ENCODE data around the gene ALG14. TPM values are rescaled to one million over a fixed set of nuclear protein-coding genes. Genes with fewer than 3 reads are reported as not detected.

Gene ALG14
- total RNA-seq, 2 experiments from 2014 or later = 2.7 to 5.8 TPM

DNA sequence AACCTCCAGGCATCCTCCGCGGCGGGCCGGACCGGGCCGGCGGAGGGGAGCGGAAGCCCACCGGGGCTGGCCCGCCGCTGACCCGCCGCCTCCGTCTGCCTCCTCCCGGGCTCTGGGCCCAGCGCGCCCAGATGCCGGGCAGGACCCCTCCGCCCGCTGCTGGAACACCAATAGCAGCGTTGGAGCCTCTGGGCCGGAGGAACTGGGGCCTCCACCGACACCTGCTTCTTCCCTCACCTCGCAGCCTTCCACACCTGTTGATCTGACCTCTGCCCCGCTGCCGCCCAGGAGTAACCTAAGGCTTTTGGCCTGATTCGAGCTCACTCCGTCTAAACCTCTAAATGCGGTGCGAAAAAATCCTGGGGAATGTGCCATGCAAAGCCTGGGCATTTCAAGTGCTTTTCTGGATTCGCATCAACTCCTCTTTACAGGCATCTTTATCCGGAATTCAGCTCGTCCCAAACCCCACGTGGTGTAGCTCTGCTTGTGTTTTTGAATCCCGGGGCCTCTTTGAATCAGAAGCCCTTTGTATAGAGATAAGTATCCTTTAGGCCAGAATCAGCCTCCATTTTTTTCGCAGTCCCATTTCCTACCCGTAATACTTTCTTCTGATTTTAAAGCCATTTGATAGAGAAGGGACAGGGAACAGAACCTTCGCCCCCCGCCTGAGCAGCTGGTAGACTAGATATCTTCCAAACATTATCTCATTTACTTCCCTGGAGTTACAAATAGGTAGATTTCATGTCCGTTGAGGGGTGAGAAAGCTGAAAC lies 145.2 kb downstream of the ALG14 start:
- no peaks in the 10 kb centered on the region for H3K36me3 Mint-ChIP-seq (ENCODE audit: low read depth)
- ATAC-seq = no peak

DNA sequence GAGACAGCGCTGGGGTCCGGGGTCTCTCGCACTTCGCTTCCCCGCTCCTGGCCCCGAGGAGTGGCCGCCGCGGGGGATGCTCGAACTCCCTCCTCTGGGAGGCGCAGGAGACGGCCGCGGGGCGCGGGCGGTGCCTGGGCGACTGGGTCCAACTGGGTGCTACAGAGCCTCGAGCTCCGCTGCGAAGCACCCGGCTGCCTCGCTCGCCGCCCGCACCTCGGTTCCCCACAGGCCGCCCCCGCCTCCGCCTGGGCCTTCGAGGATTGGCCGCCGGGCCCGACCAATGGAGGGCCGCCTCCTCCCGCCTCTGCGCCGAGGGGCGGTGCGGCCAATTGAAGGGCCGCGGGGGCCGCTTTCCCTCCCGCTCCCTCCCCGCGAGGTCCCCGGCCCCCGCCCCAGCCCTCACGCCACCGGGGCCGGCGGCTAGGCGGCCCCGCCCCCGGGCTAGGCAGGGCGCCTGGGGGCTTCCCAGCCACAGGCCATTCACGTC lies 145.8 kb downstream of the ALG14 start, which contains the start of gene CNN3:
Gene CNN3 (minus strand): TSS at position 196 of the 490 bp plus-strand sequence. CDS start 216 bp downstream, outside the sequence.
- POLR2A ChIA-PET = interaction anchor here (0.6 kb wide), 1 partner anchor 21 kb away, joined by 6 read pairs; no protein-coding TSS in a partner anchor

More for the DNA sequence above, 145.2 kb downstream of the ALG14 start:
- POLR2A ChIA-PET = no interaction called here
- no peak for DNase-seq
- CTCF ChIA-PET = interaction anchor here (1.1 to 1.7 kb wide), 3 partner anchors 73 to 116 kb away, joined by 4 to 6 read pairs (median 5); no protein-coding TSS in a partner anchor
- H3K4me1 Mint-ChIP-seq (ENCODE audit: low read depth) = peaks cover 17% of the 10 kb centered on the region
- H3K4me3 Mint-ChIP-seq = peak overlapping the region; percentile 62
- H3K27ac Mint-ChIP-seq = peak overlapping the region; percentile 65
- H3K9me3 Mint-ChIP-seq (ENCODE audit: insufficient read depth) = no peaks in the 10 kb centered on the region
- peaks cover 35% of the 10 kb centered on the region for H3K27me3 Mint-ChIP-seq (ENCODE audit: low read depth)

DNA sequence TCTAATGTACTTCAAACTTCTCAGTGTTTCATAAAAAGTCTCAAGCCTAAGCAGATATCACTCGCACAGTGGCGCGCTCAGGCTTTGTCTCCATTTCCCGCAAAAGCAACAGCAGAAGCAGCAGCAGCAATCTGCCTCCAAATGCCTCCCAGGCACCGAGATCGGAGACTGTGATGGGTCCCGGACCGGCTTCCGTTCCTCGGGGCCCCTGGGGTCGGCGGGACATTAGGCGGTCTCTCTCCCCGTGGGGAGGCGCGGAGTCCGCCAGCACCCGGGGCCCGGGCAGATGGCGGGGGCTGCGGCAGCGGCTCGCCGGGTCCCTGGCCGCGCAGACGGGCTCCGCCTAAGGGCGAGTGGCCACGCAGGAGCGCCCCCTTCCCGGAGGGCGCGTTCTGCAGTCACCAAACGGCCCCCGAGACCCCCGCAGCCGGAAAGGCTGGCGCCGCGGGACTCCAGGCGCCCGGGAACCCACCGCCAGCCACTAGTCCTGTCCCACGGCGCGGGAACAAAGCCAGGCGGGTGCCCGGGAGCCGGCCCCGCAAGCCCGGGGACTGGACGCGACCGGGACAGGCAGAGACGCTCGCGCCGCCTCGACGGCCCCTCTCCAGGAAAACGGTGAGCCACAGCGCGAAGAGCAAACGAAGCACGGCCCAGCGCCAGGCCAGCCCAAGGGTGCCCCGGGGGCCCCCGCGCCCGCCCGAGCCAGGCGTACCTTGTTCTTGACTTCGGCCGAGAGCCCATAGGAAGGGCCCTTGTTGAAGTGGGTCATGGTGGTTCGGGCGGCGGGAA lies 146.4 kb downstream of the ALG14 start:
- Mint-ChIP-seq H3K4me3 (peak overlapping the region; percentile 84), H3K9me3 (ENCODE audit: insufficient read depth) (no peaks in the 10 kb centered on the region), H3K27me3 (ENCODE audit: low read depth) (peaks cover 35% of the 10 kb centered on the region), H3K36me3 (ENCODE audit: low read depth) (no peaks in the 10 kb centered on the region), H3K4me1 (ENCODE audit: low read depth) (peaks cover 17% of the 10 kb centered on the region), H3K27ac (no peak overlapping the region)
- CTCF ChIA-PET = interaction anchor here (1.9 kb wide), 1 partner anchor 117 kb away, joined by 7 read pairs; no protein-coding TSS in a partner anchor
- POLR2A ChIA-PET = interaction anchor here (0.6 kb wide), 1 partner anchor 21 kb away, joined by 6 read pairs; no protein-coding TSS in a partner anchor
- DNase-seq (peak; percentile 39), ATAC-seq (peak; percentile 57)

More for the DNA sequence above, 145.8 kb downstream of the ALG14 start, which contains the start of gene CNN3:
- ATAC-seq = peak; percentile 92
- Mint-ChIP-seq H3K27me3 (ENCODE audit: low read depth) (peaks cover 35% of the 10 kb centered on the region), H3K9me3 (ENCODE audit: insufficient read depth) (no peaks in the 10 kb centered on the region), H3K27ac (peak within 1 kb of the TSS; percentile 65), H3K4me1 (ENCODE audit: low read depth) (peaks cover 17% of the 10 kb centered on the region), H3K4me3 (peak within 1 kb of the TSS; percentile 84), H3K36me3 (ENCODE audit: low read depth) (no peaks in the 10 kb centered on the region)
- CTCF ChIA-PET = interaction anchor here (1.1 to 1.7 kb wide), 3 partner anchors 73 to 116 kb away, joined by 4 to 6 read pairs (median 5); no protein-coding TSS in a partner anchor
- DNase-seq = peak; percentile 69

DNA sequence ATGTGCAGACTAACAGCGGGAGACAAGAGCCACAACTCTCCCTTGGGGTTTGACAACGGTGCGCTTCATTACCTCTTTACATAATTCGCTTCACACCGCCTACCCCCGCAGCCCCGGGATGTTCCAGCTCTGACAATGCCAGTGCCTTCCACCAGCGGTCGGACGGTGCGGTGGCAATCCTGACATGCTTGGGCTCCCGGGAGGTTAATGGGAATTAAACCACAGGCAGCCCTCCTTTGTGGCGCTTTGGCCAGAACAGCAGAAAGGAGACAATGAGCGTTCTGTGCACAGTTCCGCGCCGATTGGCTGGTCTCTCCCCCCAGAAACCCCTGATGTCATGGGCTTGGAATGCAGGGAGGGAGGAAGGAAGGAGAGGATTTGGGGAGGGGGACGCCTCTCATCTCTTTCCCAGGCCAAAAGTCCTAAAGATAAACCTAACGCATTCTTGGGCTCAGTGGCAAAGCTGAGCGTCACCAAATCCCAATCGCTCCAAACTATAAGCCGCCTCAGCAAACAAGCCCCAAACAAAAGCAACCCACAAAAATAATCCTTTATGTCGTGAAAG lies 147.1 kb downstream of the ALG14 start:
- ChIA-PET CTCF (interaction anchor here (1.9 kb wide), 1 partner anchor 118 kb away, joined by 7 read pairs; no protein-coding TSS in a partner anchor), POLR2A (no interaction called here)
- no peaks in the 10 kb centered on the region for H3K36me3 Mint-ChIP-seq (ENCODE audit: low read depth)

DNA sequence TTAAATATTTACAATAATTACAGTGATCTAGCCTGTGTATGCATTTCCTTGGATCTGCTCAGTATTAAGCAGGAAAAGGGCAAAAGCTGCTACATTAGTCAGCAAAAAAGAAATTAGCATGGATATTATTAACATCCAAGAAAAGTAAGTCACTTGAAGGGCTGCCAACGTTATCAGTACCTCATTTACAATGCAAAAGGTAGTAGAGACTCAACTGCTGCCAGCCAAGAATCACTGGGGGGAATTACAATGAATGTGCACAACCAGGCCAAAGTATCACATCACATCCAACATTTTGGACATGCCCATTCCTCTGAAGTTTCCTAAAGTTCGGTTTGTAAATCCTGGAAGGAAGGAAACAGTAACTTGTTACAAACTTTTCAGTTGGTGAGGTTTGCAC lies 147.7 kb downstream of the ALG14 start:
- CTCF ChIA-PET = interaction anchor here (0.7 to 1.9 kb wide), 2 partner anchors 70 to 118 kb away, joined by 3 to 7 read pairs; no protein-coding TSS in a partner anchor
- H3K9me3 Mint-ChIP-seq (ENCODE audit: insufficient read depth) = no peaks in the 10 kb centered on the region
- H3K36me3 Mint-ChIP-seq (ENCODE audit: low read depth) = no peaks in the 10 kb centered on the region
- H3K4me3 Mint-ChIP-seq = no peak overlapping the region
- H3K4me1 Mint-ChIP-seq (ENCODE audit: low read depth) = peaks cover 17% of the 10 kb centered on the region
- ATAC-seq = no peak
- peaks cover 33% of the 10 kb centered on the region for H3K27me3 Mint-ChIP-seq (ENCODE audit: low read depth)
- H3K27ac Mint-ChIP-seq = no peak overlapping the region
- DNase-seq = no peak
- POLR2A ChIA-PET = no interaction called here

More for the DNA sequence above, 147.1 kb downstream of the ALG14 start:
- Mint-ChIP-seq H3K9me3 (ENCODE audit: insufficient read depth) (no peaks in the 10 kb centered on the region), H3K27me3 (ENCODE audit: low read depth) (peaks cover 33% of the 10 kb centered on the region), H3K27ac (no peak overlapping the region), H3K4me1 (ENCODE audit: low read depth) (peaks cover 17% of the 10 kb centered on the region), H3K4me3 (peak overlapping the region; percentile 84)
- DNase-seq = no peak
- ATAC-seq = no peak

Other genes with a start within 250 kb of the ALG14 start
- gene CNN3, start 145.8 kb downstream of the ALG14 start, total RNA-seq = 1 to 10 TPM; 6.1 to 7.2 TPM
- not detected for gene TLCD4, start 44.4 kb upstream of the ALG14 start, total RNA-seq
- 10 to 100 TPM; 16.8 to 17.1 TPM for gene RWDD3, start 161.3 kb upstream of the ALG14 start, total RNA-seq